ENCODE results near the gene KPNA2. TPM values are rescaled to one million over a fixed set of nuclear protein-coding genes. Genes with fewer than 3 reads are reported as not detected.
"Not testable (repeated sequence)": the region's sequence is repeated elsewhere in the genome, so short reads cannot be mapped to it uniquely, and the experiment has no call there.

KPNA2 gene
- total RNA-seq, 2 donors from 2014 or later, result 248 to 310 TPM

GRCh38 chr17:68019675-68020408 lies 15.7 kb upstream of the KPNA2 start:
- WGBS, 2 experiments (ENCODE audit: insufficient coverage in 1 of 2, insufficient read length in 1 of 2), result 3 to 9% methylated on average over 12 to 51 of the region's 51 CpGs
- H3K27ac ChIP-seq (ENCODE audit: low read depth, low read length), result no peak overlapping the region

GRCh38 chr17:68020409-68020756 lies 15.2 kb upstream of the KPNA2 start:
- peak overlapping the region; percentile 78 for H3K9ac ChIP-seq (ENCODE audit: extremely low read depth, low read length, poor library complexity, severe bottlenecking)
- Mint-ChIP-seq H3K27ac (peak overlapping the region; percentile 92), H3K36me3 (ENCODE audit: low read depth) (no peaks in the 10 kb centered on the region), H3K4me1 (peaks cover 6% of the 10 kb centered on the region), H3K4me3 (peak overlapping the region; percentile 69), H3K9me3 (no peaks in the 10 kb centered on the region), H3K27me3 (ENCODE audit: insufficient read depth) (no peaks in the 10 kb centered on the region)
- H3K36me3 ChIP-seq (ENCODE audit: control insufficient read depth, insufficient read depth, low read length), result no peaks in the 10 kb centered on the region
- H3K9me3 ChIP-seq (ENCODE audit: control insufficient read depth, low read length), result no peaks in the 10 kb centered on the region
- H3K4me3 ChIP-seq (ENCODE audit: low read length), result peak overlapping the region; percentile 82
- H3K4me1 ChIP-seq (ENCODE audit: control insufficient read depth, insufficient read depth, low read length), result peaks cover 4% of the 10 kb centered on the region
- DNase-seq, result no peak
- no peak for TF ChIP-seq CTCF (conservative IDR thresholded peaks at IDR 0.05)
- 0 to 13% methylated on average over 5 to 11 of the region's 12 CpGs for WGBS, 2 experiments (ENCODE audit: insufficient coverage in 1 of 2, insufficient read length in 1 of 2)
- H3K27ac ChIP-seq (ENCODE audit: low read depth, low read length), result no peak overlapping the region
- H3K27me3 ChIP-seq (ENCODE audit: control insufficient read depth, insufficient read depth, low read length, poor library complexity, severe bottlenecking), result no peaks in the 10 kb centered on the region

More at GRCh38 chr17:68019675-68020408, 15.7 kb upstream of the KPNA2 start:
- Mint-ChIP-seq H3K4me1 (peaks cover 6% of the 10 kb centered on the region), H3K27me3 (ENCODE audit: insufficient read depth) (no peaks in the 10 kb centered on the region), H3K27ac (peak overlapping the region; percentile 92), H3K9me3 (no peaks in the 10 kb centered on the region), H3K4me3 (peak overlapping the region; percentile 69), H3K36me3 (ENCODE audit: low read depth) (no peaks in the 10 kb centered on the region)
- Histone ChIP-seq H3K9me3 (ENCODE audit: control insufficient read depth, low read length) (no peaks in the 10 kb centered on the region), H3K36me3 (ENCODE audit: control insufficient read depth, insufficient read depth, low read length) (no peaks in the 10 kb centered on the region), H3K9ac (ENCODE audit: extremely low read depth, low read length, poor library complexity, severe bottlenecking) (peak overlapping the region; percentile 78), H3K4me1 (ENCODE audit: control insufficient read depth, insufficient read depth, low read length) (peaks cover 4% of the 10 kb centered on the region), H3K27me3 (ENCODE audit: control insufficient read depth, insufficient read depth, low read length, poor library complexity, severe bottlenecking) (no peaks in the 10 kb centered on the region), H3K4me3 (ENCODE audit: low read length) (peak overlapping the region; percentile 82)
- peak; percentile 100 for DNase-seq
- TF ChIP-seq CTCF (conservative IDR thresholded peaks at IDR 0.05), result peak; percentile 69

- H3K27me3 Mint-ChIP-seq (ENCODE audit: insufficient read depth); H3K4me1 ChIP-seq (ENCODE audit: control insufficient read depth, insufficient read depth, low read length); H3K36me3 ChIP-seq (ENCODE audit: control insufficient read depth, insufficient read depth, low read length); H3K36me3 Mint-ChIP-seq (ENCODE audit: low read depth); H3K9me3 Mint-ChIP-seq; H3K27ac ChIP-seq (ENCODE audit: low read depth, low read length); DNase-seq; H3K9me3 ChIP-seq (ENCODE audit: control insufficient read depth, low read length); H3K4me1 Mint-ChIP-seq; H3K27me3 ChIP-seq (ENCODE audit: control insufficient read depth, insufficient read depth, low read length, poor library complexity, severe bottlenecking): not testable (repeated sequence)
- H3K4me3 ChIP-seq (ENCODE audit: low read length), result peak overlapping the region; percentile 82
- WGBS, 2 experiments (ENCODE audit: insufficient coverage in 1 of 2, insufficient read length in 1 of 2), result 88 to 91% methylated on average over 13 of the region's 13 CpGs
- peak overlapping the region; percentile 69 for H3K4me3 Mint-ChIP-seq
- H3K9ac ChIP-seq (ENCODE audit: extremely low read depth, low read length, poor library complexity, severe bottlenecking), result peak overlapping the region; percentile 78
- H3K27ac Mint-ChIP-seq, result peak overlapping the region; percentile 92
Measured at GRCh38 chr17:68020791-68021190, 14.7 kb upstream of the KPNA2 start.
